GM23338 (cell line): ENCODE measurements around the gene PACS2.

ENCODE experiments used
- CREB1 ChIP-seq: fragments of 250-450 bp; sonication (Bioruptor Pico); IDR thresholded peaks from 2 replicates; pipeline ENCODE4 v1.5.0; 2020; ENCODE audit warnings: low read depth, mild to moderate bottlenecking, moderate library complexity
- CTCF ChIP-seq, 2 experiments: fragments of 200-600 bp in 1 of 2; sonication (generic) in 1 of 2; conservative IDR thresholded peaks; 2 replicates each; pipeline versions ENCODE4 v1.5.1 to v1.6.1; 2016 to 2017; ENCODE audit warnings: antibody characterized with exemption in 2 of 2, low read depth in 2 of 2, mild to moderate bottlenecking in 2 of 2, moderate library complexity in 1 of 2
- EZH2 ChIP-seq: fragments of 200-600 bp; sonication (generic); IDR thresholded peaks from one replicate; pipeline ENCODE4 v1.8.0; 2017; ENCODE audit warnings: antibody characterized with exemption, mild to moderate bottlenecking, low read depth; ENCODE audit not compliant: unreplicated experiment
- EZH2phosphoT487 ChIP-seq: fragments of 200-600 bp; sonication (generic); IDR thresholded peaks from one replicate; pipeline ENCODE4 v1.8.1; 2018; ENCODE audit warnings: antibody characterized with exemption; ENCODE audit not compliant: unreplicated experiment
- JUNB ChIP-seq: IDR thresholded peaks from one replicate; pipeline ENCODE4 v1.6.1; 2016; ENCODE audit warnings: antibody characterized with exemption; ENCODE audit not compliant: unreplicated experiment
- POLR2AphosphoS5 ChIP-seq: IDR thresholded peaks from 2 replicates; pipeline ENCODE4 v1.6.1; 2016; ENCODE audit warnings: antibody characterized with exemption, low read depth
- ZNF114 ChIP-seq: fragments of 250-450 bp; sonication (Bioruptor Pico); IDR thresholded peaks from 2 replicates; pipeline ENCODE4 v1.5.0; 2020; ENCODE audit warnings: mild to moderate bottlenecking, moderate library complexity
- ZNF331 ChIP-seq: fragments of 250-450 bp; sonication (Bioruptor Pico); IDR thresholded peaks from 2 replicates; pipeline ENCODE4 v1.5.0; 2020; ENCODE audit warnings: low read depth, mild to moderate bottlenecking, moderate library complexity

GRCh38 chr14:105347587-105347968, 33.0 kb downstream of the PACS2 start:
- TF ChIP-seq EZH2 (no peak), CTCF (conservative IDR thresholded peaks at IDR 0.05; ENCODE audit: low read depth in 2 of 2) (no peak), CREB1 (CRISPR knock-in tag) (no peak), EZH2phosphoT487 (no peak), ZNF331 (CRISPR knock-in tag) (no peak), POLR2AphosphoS5 (no peak), JUNB (no peak), ZNF114 (CRISPR knock-in tag) (no peak)
